Measurements from ENCODE around the gene LLGL1.

The LLGL1 gene

GRCh38 chr17:18228176-18228682, 2.8 kb downstream of the LLGL1 start:
- Mint-ChIP-seq H3K9me3 (no peaks in the 10 kb centered on the region), H3K4me3 (no peak overlapping the region), H3K4me1 (ENCODE audit: low read depth) (peaks cover 29% of the 10 kb centered on the region), H3K36me3 (ENCODE audit: low read depth) (peaks cover 7% of the 10 kb centered on the region), H3K27me3 (peaks cover 5% of the 10 kb centered on the region), H3K27ac (no peak overlapping the region)
- intact Hi-C loops (cut with micrococcal nuclease), result no loop called here

GRCh38 chr17:18229254-18229653, 3.8 kb downstream of the LLGL1 start:
- H3K27ac Mint-ChIP-seq, result no peak overlapping the region
- no peaks in the 10 kb centered on the region for H3K9me3 Mint-ChIP-seq
- H3K36me3 Mint-ChIP-seq (ENCODE audit: low read depth), result peaks cover 16% of the 10 kb centered on the region
- peaks cover 5% of the 10 kb centered on the region for H3K27me3 Mint-ChIP-seq
- H3K4me1 Mint-ChIP-seq (ENCODE audit: low read depth), result peaks cover 29% of the 10 kb centered on the region
- intact Hi-C loops (cut with micrococcal nuclease), result no loop called here
- H3K4me3 Mint-ChIP-seq, result no peak overlapping the region

GRCh38 chr17:18229771-18230170, 4.3 kb downstream of the LLGL1 start:
- Mint-ChIP-seq H3K27ac (no peak overlapping the region), H3K4me1 (ENCODE audit: low read depth) (peaks cover 28% of the 10 kb centered on the region), H3K9me3 (no peaks in the 10 kb centered on the region), H3K27me3 (peaks cover 5% of the 10 kb centered on the region), H3K4me3 (no peak overlapping the region), H3K36me3 (ENCODE audit: low read depth) (peaks cover 22% of the 10 kb centered on the region)
- intact Hi-C loops (cut with micrococcal nuclease), result no loop called here

GRCh38 chr17:18230288-18231141, 5.1 kb downstream of the LLGL1 start:
- peaks cover 24% of the 10 kb centered on the region for H3K4me1 Mint-ChIP-seq (ENCODE audit: low read depth)
- intact Hi-C loops (cut with micrococcal nuclease), result no loop called here
- H3K27me3 Mint-ChIP-seq, result peaks cover 5% of the 10 kb centered on the region
- H3K27ac Mint-ChIP-seq, result no peak overlapping the region
- H3K36me3 Mint-ChIP-seq (ENCODE audit: low read depth), result peaks cover 29% of the 10 kb centered on the region
- H3K4me3 Mint-ChIP-seq, result no peak overlapping the region
- H3K9me3 Mint-ChIP-seq, result no peaks in the 10 kb centered on the region

- Mint-ChIP-seq H3K4me3 (no peak overlapping the region), H3K27me3 (peaks cover 3% of the 10 kb centered on the region), H3K36me3 (ENCODE audit: low read depth) (peaks cover 31% of the 10 kb centered on the region), H3K9me3 (no peaks in the 10 kb centered on the region), H3K27ac (no peak overlapping the region), H3K4me1 (ENCODE audit: low read depth) (peaks cover 26% of the 10 kb centered on the region)
- intact Hi-C loops (cut with micrococcal nuclease), result no loop called here
These were observed 5.7 kb downstream of the LLGL1 start for GRCh38 chr17:18231164-18231563.

GRCh38 chr17:18233803-18234518, 8.5 kb downstream of the LLGL1 start:
- Mint-ChIP-seq H3K9me3 (no peaks in the 10 kb centered on the region), H3K4me3 (no peak overlapping the region), H3K36me3 (ENCODE audit: low read depth) (peaks cover 57% of the 10 kb centered on the region), H3K27ac (no peak overlapping the region), H3K4me1 (ENCODE audit: low read depth) (peaks cover 6% of the 10 kb centered on the region), H3K27me3 (no peaks in the 10 kb centered on the region)
- intact Hi-C loops (cut with micrococcal nuclease), result no loop called here

- Mint-ChIP-seq H3K27ac (no peak overlapping the region), H3K9me3 (no peaks in the 10 kb centered on the region), H3K36me3 (ENCODE audit: low read depth) (peaks cover 60% of the 10 kb centered on the region), H3K4me3 (no peak overlapping the region), H3K4me1 (ENCODE audit: low read depth) (peaks cover 6% of the 10 kb centered on the region), H3K27me3 (no peaks in the 10 kb centered on the region)
- intact Hi-C loops (cut with micrococcal nuclease), result no loop called here
These were observed 9.5 kb downstream of the LLGL1 start for GRCh38 chr17:18234853-18235380.

- Mint-ChIP-seq H3K4me3 (no peak overlapping the region), H3K36me3 (ENCODE audit: low read depth) (peaks cover 63% of the 10 kb centered on the region), H3K27me3 (no peaks in the 10 kb centered on the region), H3K4me1 (ENCODE audit: low read depth) (peaks cover 6% of the 10 kb centered on the region), H3K9me3 (no peaks in the 10 kb centered on the region), H3K27ac (no peak overlapping the region)
- intact Hi-C loops (cut with micrococcal nuclease), result no loop called here
These were observed 10.4 kb downstream of the LLGL1 start for GRCh38 chr17:18235743-18236256.

- no peak overlapping the region for H3K27ac Mint-ChIP-seq
- H3K36me3 Mint-ChIP-seq (ENCODE audit: low read depth), result peaks cover 70% of the 10 kb centered on the region
- no peaks in the 10 kb centered on the region for H3K27me3 Mint-ChIP-seq
- H3K4me1 Mint-ChIP-seq (ENCODE audit: low read depth), result peaks cover 6% of the 10 kb centered on the region
- H3K4me3 Mint-ChIP-seq, result no peak overlapping the region
- no peaks in the 10 kb centered on the region for H3K9me3 Mint-ChIP-seq
- intact Hi-C loops (cut with micrococcal nuclease), result no loop called here
These were observed 11.1 kb downstream of the LLGL1 start for GRCh38 chr17:18236494-18236893.

GRCh38 chr17:18237461-18237860, 12.0 kb downstream of the LLGL1 start:
- H3K27me3 Mint-ChIP-seq, result no peaks in the 10 kb centered on the region
- H3K4me3 Mint-ChIP-seq, result no peak overlapping the region
- peaks cover 6% of the 10 kb centered on the region for H3K4me1 Mint-ChIP-seq (ENCODE audit: low read depth)
- intact Hi-C loops (cut with micrococcal nuclease), result no loop called here
- H3K9me3 Mint-ChIP-seq, result no peaks in the 10 kb centered on the region
- H3K36me3 Mint-ChIP-seq (ENCODE audit: low read depth), result peaks cover 80% of the 10 kb centered on the region
- no peak overlapping the region for H3K27ac Mint-ChIP-seq

GRCh38 chr17:18238299-18238698, 12.9 kb downstream of the LLGL1 start:
- H3K4me3 Mint-ChIP-seq, result no peak overlapping the region
- intact Hi-C loops (cut with micrococcal nuclease), result no loop called here

GRCh38 chr17:18240449-18240848, 15.0 kb downstream of the LLGL1 start:
- no peak overlapping the region for H3K4me3 Mint-ChIP-seq
- H3K36me3 Mint-ChIP-seq (ENCODE audit: low read depth), result peaks cover 88% of the 10 kb centered on the region
- peaks cover 6% of the 10 kb centered on the region for H3K4me1 Mint-ChIP-seq (ENCODE audit: low read depth)
- H3K27me3 Mint-ChIP-seq, result no peaks in the 10 kb centered on the region
- H3K9me3 Mint-ChIP-seq, result no peaks in the 10 kb centered on the region
- H3K27ac Mint-ChIP-seq, result no peak overlapping the region
- intact Hi-C loops (cut with micrococcal nuclease), result no loop called here

More at GRCh38 chr17:18238299-18238698, 12.9 kb downstream of the LLGL1 start:
- Mint-ChIP-seq H3K27ac (no peak overlapping the region), H3K27me3 (no peaks in the 10 kb centered on the region), H3K36me3 (ENCODE audit: low read depth) (peaks cover 88% of the 10 kb centered on the region), H3K9me3 (no peaks in the 10 kb centered on the region), H3K4me1 (ENCODE audit: low read depth) (peaks cover 6% of the 10 kb centered on the region)

- H3K4me1 Mint-ChIP-seq (ENCODE audit: low read depth), result no peaks in the 10 kb centered on the region
- no peak overlapping the region for H3K27ac Mint-ChIP-seq
- no peaks in the 10 kb centered on the region for H3K27me3 Mint-ChIP-seq
- intact Hi-C loops (cut with micrococcal nuclease), result no loop called here
- H3K4me3 Mint-ChIP-seq, result no peak overlapping the region
- no peaks in the 10 kb centered on the region for H3K9me3 Mint-ChIP-seq
- peaks cover 88% of the 10 kb centered on the region for H3K36me3 Mint-ChIP-seq (ENCODE audit: low read depth)
These were observed 15.9 kb downstream of the LLGL1 start for GRCh38 chr17:18241229-18241871.

Measured in dendritic cell treated with granulocyte-macrophage colony-stimulating factor and Interleukin-4, amounts not matched to agents 40 ng/mL and 50 ng/mL, for 4 days (primary cell).